ENCODE results near the gene PLA2G4A.

Gene PLA2G4A

GRCh38 chr1:186925881-186926669 lies 97.3 kb downstream of the PLA2G4A start:
- Histone ChIP-seq H4K8ac (ENCODE audit: low read length) (no peak overlapping the region), H3K4me2 (ENCODE audit: low read length, poor library complexity, severe bottlenecking) (no peak overlapping the region), H3K36me3 (ENCODE audit: control insufficient read depth in 1 of 2, insufficient read depth in 2 of 2, low read depth in 1 of 2, low read length in 2 of 2) (no peaks in the 10 kb centered on the region), H3K4me3 (ENCODE audit: insufficient read depth in 1 of 2, low read depth in 1 of 2, low read length in 2 of 2) (no peak overlapping the region), H3K14ac (ENCODE audit: low read length in 2 of 2) (no peak overlapping the region), H3K9me3 (ENCODE audit: control insufficient read depth, low read length) (no peaks in the 10 kb centered on the region), H3K4ac (ENCODE audit: low read depth in 1 of 2, low read length in 2 of 2) (no peak overlapping the region), H3K23ac (ENCODE audit: low read length in 2 of 2) (no peak overlapping the region), H3K18ac (ENCODE audit: low read depth in 1 of 2, low read length in 2 of 2) (no peak overlapping the region), H2BK5ac (ENCODE audit: low read depth, low read length, poor library complexity, severe bottlenecking) (no peak overlapping the region), H3K79me1 (replicated peaks; ENCODE audit: low read length, poor library complexity, severe bottlenecking) (no peaks in the 10 kb centered on the region), H3K4me1 (ENCODE audit: control insufficient read depth, insufficient read depth, low read depth, low read length) (no peaks in the 10 kb centered on the region), H2AFZ (ENCODE audit: low read depth, low read length) (no peak overlapping the region), H3K9ac (ENCODE audit: low read length) (peak overlapping the region; percentile 0), H3K27me3 (ENCODE audit: control insufficient read depth in 1 of 2, insufficient read depth in 1 of 2, low read length in 2 of 2) (no peaks in the 10 kb centered on the region), H2BK15ac (ENCODE audit: low read depth, poor library complexity, severe bottlenecking) (no peak overlapping the region), H3K27ac (ENCODE audit: low read length, poor library complexity, severe bottlenecking) (no peak overlapping the region), H2BK12ac (ENCODE audit: low read length in 2 of 2) (no peak overlapping the region), H2BK120ac (ENCODE audit: low read depth, low read length) (no peak overlapping the region), H2AK5ac (ENCODE audit: low read length, severe bottlenecking) (no peak overlapping the region), H4K91ac (ENCODE audit: low read length) (no peak overlapping the region)
- 92% methylated on average over 3 of the region's 3 CpGs for WGBS
- no peak for DNase-seq

DNA sequence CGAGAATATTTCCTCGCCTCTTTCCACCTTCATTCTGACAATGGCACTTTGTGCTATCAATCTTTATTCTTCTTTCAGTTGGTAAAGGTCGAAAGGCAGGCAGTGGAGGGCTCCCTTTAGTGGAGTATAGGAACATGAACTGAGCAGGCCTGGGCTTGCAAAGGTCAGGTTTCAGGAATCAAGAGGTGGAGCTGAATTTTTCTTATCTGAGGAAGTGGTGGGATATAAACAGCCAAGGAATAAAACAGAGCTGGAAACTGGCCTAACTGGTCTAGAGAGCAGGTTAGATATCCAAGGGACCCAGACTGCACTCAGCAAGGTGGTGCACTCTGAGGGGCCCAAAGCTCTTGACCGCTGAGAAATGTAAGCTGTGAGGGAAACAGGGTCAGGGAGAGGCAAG lies 99.1 kb downstream of the PLA2G4A start:
- no peak overlapping the region for H2BK5ac ChIP-seq (ENCODE audit: low read depth, low read length, poor library complexity, severe bottlenecking)
- no peak overlapping the region for H4K91ac ChIP-seq (ENCODE audit: low read length)
- no peak overlapping the region for H2BK120ac ChIP-seq (ENCODE audit: low read depth, low read length)
- WGBS = 86% methylated on average over 2 of the region's 4 CpGs
- H3K14ac ChIP-seq (ENCODE audit: low read length in 2 of 2) = no peak overlapping the region
- H3K18ac ChIP-seq (ENCODE audit: low read depth in 1 of 2, low read length in 2 of 2) = no peak overlapping the region
- no peak overlapping the region for H2AFZ ChIP-seq (ENCODE audit: low read depth, low read length)
- no peak overlapping the region for H2AK5ac ChIP-seq (ENCODE audit: low read length, severe bottlenecking)
- no peak overlapping the region for H3K9ac ChIP-seq (ENCODE audit: low read length)
- no peak overlapping the region for H3K23ac ChIP-seq (ENCODE audit: low read length in 2 of 2)
- no peak overlapping the region for H2BK15ac ChIP-seq (ENCODE audit: low read depth, poor library complexity, severe bottlenecking)
- H2BK12ac ChIP-seq (ENCODE audit: low read length in 2 of 2) = no peak overlapping the region
- H3K27ac ChIP-seq (ENCODE audit: low read length, poor library complexity, severe bottlenecking) = no peak overlapping the region
- H3K9me3 ChIP-seq (ENCODE audit: control insufficient read depth, low read length) = no peaks in the 10 kb centered on the region
- H3K79me1 ChIP-seq (replicated peaks; ENCODE audit: low read length, poor library complexity, severe bottlenecking) = no peaks in the 10 kb centered on the region
- no peaks in the 10 kb centered on the region for H3K27me3 ChIP-seq (ENCODE audit: control insufficient read depth in 1 of 2, insufficient read depth in 1 of 2, low read length in 2 of 2)
- H4K8ac ChIP-seq (ENCODE audit: low read length) = no peak overlapping the region
- no peaks in the 10 kb centered on the region for H3K4me1 ChIP-seq (ENCODE audit: control insufficient read depth, insufficient read depth, low read depth, low read length)
- H3K36me3 ChIP-seq (ENCODE audit: control insufficient read depth in 1 of 2, insufficient read depth in 2 of 2, low read depth in 1 of 2, low read length in 2 of 2) = no peaks in the 10 kb centered on the region
- no peak overlapping the region for H3K4ac ChIP-seq (ENCODE audit: low read depth in 1 of 2, low read length in 2 of 2)
- DNase-seq = no peak
- H3K4me3 ChIP-seq (ENCODE audit: insufficient read depth in 1 of 2, low read depth in 1 of 2, low read length in 2 of 2) = no peak overlapping the region
- H3K4me2 ChIP-seq (ENCODE audit: low read length, poor library complexity, severe bottlenecking) = no peak overlapping the region

DNA sequence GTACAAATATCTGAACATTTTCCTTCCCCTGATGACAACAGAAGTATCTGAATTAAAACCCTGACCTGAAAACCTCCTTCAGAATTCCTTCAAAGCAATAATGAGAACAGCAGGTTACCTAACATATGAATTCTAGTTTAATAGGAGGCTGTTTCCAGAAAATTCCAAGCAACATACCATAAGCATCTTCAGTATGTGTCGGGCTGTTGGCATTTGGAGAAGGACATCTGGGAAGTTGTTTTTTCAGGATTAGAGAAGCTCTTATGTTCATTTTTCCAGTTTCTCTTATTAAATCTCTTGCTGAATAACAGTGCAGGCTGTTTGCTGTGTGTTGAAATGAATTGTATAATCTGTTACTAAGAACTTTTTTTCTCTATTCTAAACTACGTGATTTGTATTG lies 101.5 kb downstream of the PLA2G4A start:
- Histone ChIP-seq H3K36me3 (ENCODE audit: control insufficient read depth in 1 of 2, insufficient read depth in 2 of 2, low read depth in 1 of 2, low read length in 2 of 2) (no peaks in the 10 kb centered on the region), H3K23ac (ENCODE audit: low read length in 2 of 2) (no peak overlapping the region), H2BK12ac (ENCODE audit: low read length in 2 of 2) (no peak overlapping the region), H3K4ac (ENCODE audit: low read depth in 1 of 2, low read length in 2 of 2) (no peak overlapping the region), H2BK15ac (ENCODE audit: low read depth, poor library complexity, severe bottlenecking) (no peak overlapping the region), H4K8ac (ENCODE audit: low read length) (no peak overlapping the region), H2AFZ (ENCODE audit: low read depth, low read length) (no peak overlapping the region), H3K4me1 (ENCODE audit: control insufficient read depth, insufficient read depth, low read depth, low read length) (no peaks in the 10 kb centered on the region), H3K27me3 (ENCODE audit: control insufficient read depth in 1 of 2, insufficient read depth in 1 of 2, low read length in 2 of 2) (no peaks in the 10 kb centered on the region), H2BK5ac (ENCODE audit: low read depth, low read length, poor library complexity, severe bottlenecking) (no peak overlapping the region), H3K9ac (ENCODE audit: low read length) (no peak overlapping the region), H3K27ac (ENCODE audit: low read length, poor library complexity, severe bottlenecking) (no peak overlapping the region), H3K4me3 (ENCODE audit: insufficient read depth in 1 of 2, low read depth in 1 of 2, low read length in 2 of 2) (no peak overlapping the region), H3K14ac (ENCODE audit: low read length in 2 of 2) (no peak overlapping the region), H3K4me2 (ENCODE audit: low read length, poor library complexity, severe bottlenecking) (no peak overlapping the region), H2AK5ac (ENCODE audit: low read length, severe bottlenecking) (no peak overlapping the region), H4K91ac (ENCODE audit: low read length) (no peak overlapping the region), H3K79me1 (replicated peaks; ENCODE audit: low read length, poor library complexity, severe bottlenecking) (no peaks in the 10 kb centered on the region), H3K18ac (ENCODE audit: low read depth in 1 of 2, low read length in 2 of 2) (no peak overlapping the region), H2BK120ac (ENCODE audit: low read depth, low read length) (no peak overlapping the region), H3K9me3 (ENCODE audit: control insufficient read depth, low read length) (no peaks in the 10 kb centered on the region)
- 88% methylated on average over 1 of the region's 2 CpGs for WGBS
- no peak for DNase-seq

DNA sequence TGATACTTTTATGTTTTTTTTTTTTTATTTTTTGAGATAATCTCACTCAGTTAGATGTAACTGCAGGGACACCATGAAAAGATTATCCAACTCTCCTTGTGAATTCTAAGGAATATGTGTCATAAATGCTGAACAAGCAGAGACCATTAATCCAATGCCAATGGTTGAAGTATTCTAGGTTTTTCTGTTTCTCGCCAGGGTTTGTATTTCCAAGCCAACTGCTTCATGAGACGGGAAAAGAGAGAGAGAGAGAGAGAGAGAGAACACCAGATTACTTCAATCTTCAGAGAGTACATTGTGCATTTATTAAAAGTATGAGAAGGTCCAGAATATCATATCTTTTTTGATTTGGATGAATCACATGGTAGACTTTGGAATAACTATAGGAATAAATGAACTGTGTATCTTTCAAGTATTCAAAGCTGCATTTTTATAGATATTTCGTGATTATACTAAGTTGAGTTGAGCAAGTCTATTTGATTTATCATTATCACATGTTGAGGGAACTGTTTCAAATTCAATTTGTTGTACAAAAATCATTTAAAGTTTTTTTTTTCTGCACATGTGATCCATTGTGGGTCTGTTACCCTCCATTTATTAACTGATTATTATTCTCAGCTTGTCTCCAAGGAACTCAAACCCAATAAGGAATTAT lies 108.4 kb downstream of the PLA2G4A start:
- Histone ChIP-seq H3K36me3 (ENCODE audit: control insufficient read depth in 1 of 2, insufficient read depth in 2 of 2, low read depth in 1 of 2, low read length in 2 of 2) (peaks cover 0 to 8% of the 10 kb centered on the region in 2 experiments), H3K79me1 (replicated peaks; ENCODE audit: low read length, poor library complexity, severe bottlenecking) (no peaks in the 10 kb centered on the region), H3K27ac (ENCODE audit: low read length, poor library complexity, severe bottlenecking) (no peak overlapping the region), H3K23ac (ENCODE audit: low read length in 2 of 2) (no peak overlapping the region), H4K8ac (ENCODE audit: low read length) (no peak overlapping the region), H2BK120ac (ENCODE audit: low read depth, low read length) (no peak overlapping the region), H3K9ac (ENCODE audit: low read length) (no peak overlapping the region), H3K4me2 (ENCODE audit: low read length, poor library complexity, severe bottlenecking) (no peak overlapping the region), H2AFZ (ENCODE audit: low read depth, low read length) (no peak overlapping the region), H3K9me3 (ENCODE audit: control insufficient read depth, low read length) (no peaks in the 10 kb centered on the region), H2BK12ac (ENCODE audit: low read length in 2 of 2) (no peak overlapping the region), H3K4me3 (ENCODE audit: insufficient read depth in 1 of 2, low read depth in 1 of 2, low read length in 2 of 2) (no peak overlapping the region), H3K14ac (ENCODE audit: low read length in 2 of 2) (no peak overlapping the region), H3K27me3 (ENCODE audit: control insufficient read depth in 1 of 2, insufficient read depth in 1 of 2, low read length in 2 of 2) (no peaks in the 10 kb centered on the region), H2AK5ac (ENCODE audit: low read length, severe bottlenecking) (no peak overlapping the region), H2BK5ac (ENCODE audit: low read depth, low read length, poor library complexity, severe bottlenecking) (no peak overlapping the region), H3K4me1 (ENCODE audit: control insufficient read depth, insufficient read depth, low read depth, low read length) (no peaks in the 10 kb centered on the region), H3K4ac (ENCODE audit: low read depth in 1 of 2, low read length in 2 of 2) (no peak overlapping the region), H2BK15ac (ENCODE audit: low read depth, poor library complexity, severe bottlenecking) (no peak overlapping the region), H3K18ac (ENCODE audit: low read depth in 1 of 2, low read length in 2 of 2) (no peak overlapping the region), H4K91ac (ENCODE audit: low read length) (no peak overlapping the region)
- DNase-seq = no peak
- 94% methylated on average over 2 of the region's 3 CpGs for WGBS

Measured in mesenchymal stem cell (in vitro differentiated cells and primary cell).